Activated CD8-positive, alpha-beta memory T cell treated with anti-CD3 and anti-CD28 coated beads for 48 hours (primary cell): ENCODE results near the gene HAND2.

Experiments
- DNase-seq, 3 experiments: peaks; one replicate each; pipeline ENCODE4 v3.0.0-alpha.2; 2020; ENCODE audit warnings: low read depth in 2 of 3, low spot score in 2 of 3

Gene HAND2

GRCh38 chr4:173478913-173479283 lies 51.1 kb downstream of the HAND2 start:
- DNase-seq, result no peak

GRCh38 chr4:173478201-173478912 lies 51.7 kb downstream of the HAND2 start:
- no peak for DNase-seq

GRCh38 chr4:173477016-173477415 lies 53.0 kb downstream of the HAND2 start:
- no peak for DNase-seq
